Thymus (tissue), 11 donors: ENCODE measurements around the gene AGRN. TPM values are rescaled to one million over a fixed set of nuclear protein-coding genes. Genes with fewer than 3 reads are reported as not detected.
"Not testable (repeated sequence)": the region's sequence is repeated elsewhere in the genome, so short reads cannot be mapped to it uniquely, and the experiment has no call there.

Source experiments
- DNase-seq, 9 donors: peaks; one replicate each; pipeline ENCODE4 v3.0.0-alpha.2; 2013; ENCODE audit warnings: low spot score in 9 of 9, low read depth in 6 of 9, missing footprints in 1 of 9
- H3K27ac ChIP-seq, 2 donors: one replicate each; pipeline ENCODE4 v1.5.1; 2013; ENCODE audit warnings: control low read depth in 1 of 2, low read depth in 1 of 2, low read length in 1 of 2, mild to moderate bottlenecking in 1 of 2, moderate library complexity in 1 of 2
- H3K27me3 ChIP-seq, 2 donors: one replicate each; pipeline ENCODE4 v1.5.1; 2013; ENCODE audit warnings: low read length in 1 of 2; ENCODE audit not compliant: control insufficient read depth in 2 of 2, insufficient read depth in 1 of 2
- H3K36me3 ChIP-seq, 2 donors: one replicate each; pipeline ENCODE4 v1.5.1; 2013; ENCODE audit warnings: low read length in 1 of 2, mild to moderate bottlenecking in 1 of 2, moderate library complexity in 1 of 2; ENCODE audit not compliant: control insufficient read depth in 2 of 2, insufficient read depth in 2 of 2
- H3K4me1 ChIP-seq, 2 donors: one replicate each; pipeline ENCODE4 v1.5.1; 2013; ENCODE audit warnings: low read length in 2 of 2; ENCODE audit not compliant: control insufficient read depth in 2 of 2, insufficient read depth in 2 of 2
- H3K4me3 ChIP-seq, 2 donors: one replicate each; pipeline ENCODE4 v1.5.1; 2013; ENCODE audit warnings: low read length in 2 of 2, control low read depth in 1 of 2, mild to moderate bottlenecking in 1 of 2
- H3K9me3 ChIP-seq, 2 donors: one replicate each; pipeline ENCODE4 v1.5.1; 2013; ENCODE audit warnings: low read length in 1 of 2, mild to moderate bottlenecking in 1 of 2; ENCODE audit not compliant: control insufficient read depth in 2 of 2, insufficient read depth in 1 of 2
- WGBS: extraction: QIAGEN DNeasy Blood & Tissue Kit; methylation state at CpG from one replicate; pipeline ENCODE4 v1.1.7; 2013; 5-methylcytosine and 5-hydroxymethylcytosine counted together
- polyA plus RNA-seq: library from polyadenylated mRNA; stranded (reverse); fragments of 200-250 nt; gene quantifications from one replicate; pipeline ENCODE4 v1.2.3, GENCODE V29; 2013
- total RNA-seq: library from RNA; stranded (reverse); fragments of 120-200 nt; gene quantifications from one replicate; pipeline ENCODE4 v1.2.4, GENCODE V29; 2013
- donor health status: healthy.

Gene AGRN
- total and polyA plus RNA-seq, 2 donors, result 6.2 to 19.2 TPM

- peaks cover 3 to 4% of the 10 kb centered on the region in 2 donors for H3K4me1 ChIP-seq
- WGBS, result 89% methylated on average over 17 of the region's 17 CpGs
- H3K9me3 ChIP-seq, result peaks cover 0 to 11% of the 10 kb centered on the region in 2 donors
- no peak for DNase-seq
- H3K36me3 ChIP-seq, result no peaks in the 10 kb centered on the region
- H3K27me3 ChIP-seq, result peaks cover 36 to 63% of the 10 kb centered on the region in 2 donors
- H3K27ac ChIP-seq, result no peak overlapping the region
- no peak overlapping the region for H3K4me3 ChIP-seq
These were observed 45.1 kb upstream of the AGRN start for GRCh38 chr1:974687-975328.

DNA sequence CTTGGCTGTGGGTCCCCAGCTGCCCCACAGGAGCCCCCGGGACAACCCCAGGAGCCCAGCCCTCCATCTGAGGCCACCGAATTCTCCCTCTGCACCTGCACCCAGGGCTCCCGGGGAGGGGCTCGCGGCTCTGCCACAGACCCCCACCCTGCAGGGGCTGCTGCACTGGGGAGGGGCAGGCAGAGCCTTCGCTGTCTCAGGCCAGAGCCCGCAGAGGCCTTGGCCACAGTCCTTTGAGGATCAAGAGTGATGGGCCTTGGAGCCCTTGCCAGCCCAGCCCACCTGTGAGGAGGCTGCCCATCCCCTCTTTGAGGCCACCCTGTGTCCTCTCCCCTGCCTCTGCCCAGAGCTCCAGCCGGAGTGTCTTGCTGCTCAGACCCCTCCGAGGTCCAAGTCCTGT lies 44.6 kb upstream of the AGRN start:
- H3K4me3 ChIP-seq, result no peak overlapping the region
- H3K4me1 ChIP-seq, result peaks cover 3 to 4% of the 10 kb centered on the region in 2 donors
- peaks cover 30 to 61% of the 10 kb centered on the region in 2 donors for H3K27me3 ChIP-seq
- no peaks in the 10 kb centered on the region for H3K36me3 ChIP-seq
- H3K27ac ChIP-seq, result no peak overlapping the region
- DNase-seq, result no peak
- 73% methylated on average over 9 of the region's 9 CpGs for WGBS
- H3K9me3 ChIP-seq, result peaks cover 0 to 11% of the 10 kb centered on the region in 2 donors

GRCh38 chr1:975896-976683 lies 43.8 kb upstream of the AGRN start:
- 5% methylated on average over 40 of the region's 40 CpGs for whole genome bisulfite sequencing
- Histone ChIP-seq H3K4me1 (peaks cover 3 to 4% of the 10 kb centered on the region in 2 donors), H3K27me3 (peaks cover 23 to 57% of the 10 kb centered on the region in 2 donors), H3K36me3 (no peaks in the 10 kb centered on the region), H3K9me3 (peaks cover 0 to 11% of the 10 kb centered on the region in 2 donors), H3K27ac (peak overlapping the region in 1 of 2 donors; percentile 8), H3K4me3 (peak overlapping the region in 1 of 2 donors; percentile 34)
- DNase-seq, result peak in 2 of 9 donors; percentile 36 to 40

GRCh38 chr1:976791-977190 lies 43.1 kb upstream of the AGRN start:
- not testable (repeated sequence) for DNase-seq, H3K36me3 ChIP-seq, H3K27ac ChIP-seq, H3K4me3 ChIP-seq, H3K4me1 ChIP-seq
- 68% methylated on average over 15 of the region's 39 CpGs for WGBS
- peaks cover 16 to 55% of the 10 kb centered on the region in 2 donors for H3K27me3 ChIP-seq
- peaks cover 0 to 11% of the 10 kb centered on the region in 2 donors for H3K9me3 ChIP-seq

GRCh38 chr1:978069-978834 lies 41.7 kb upstream of the AGRN start:
- Histone ChIP-seq H3K4me1 (peaks cover 3 to 6% of the 10 kb centered on the region in 2 donors), H3K27ac (no peak overlapping the region), H3K27me3 (peaks cover 15 to 57% of the 10 kb centered on the region in 2 donors), H3K4me3 (no peak overlapping the region), H3K36me3 (no peaks in the 10 kb centered on the region), H3K9me3 (peaks cover 0 to 11% of the 10 kb centered on the region in 2 donors)
- DNase-seq, result no peak
- WGBS, result 91% methylated on average over 44 of the region's 44 CpGs

GRCh38 chr1:978835-979743 lies 40.8 kb upstream of the AGRN start:
- no peaks in the 10 kb centered on the region for H3K36me3 ChIP-seq
- H3K27ac ChIP-seq, result no peak overlapping the region
- H3K9me3 ChIP-seq, result peaks cover 0 to 11% of the 10 kb centered on the region in 2 donors
- H3K4me1 ChIP-seq, result peaks cover 3 to 6% of the 10 kb centered on the region in 2 donors
- DNase-seq, result no peak
- no peak overlapping the region for H3K4me3 ChIP-seq
- peaks cover 15 to 56% of the 10 kb centered on the region in 2 donors for H3K27me3 ChIP-seq
- WGBS, result 94% methylated on average over 60 of the region's 60 CpGs

DNA sequence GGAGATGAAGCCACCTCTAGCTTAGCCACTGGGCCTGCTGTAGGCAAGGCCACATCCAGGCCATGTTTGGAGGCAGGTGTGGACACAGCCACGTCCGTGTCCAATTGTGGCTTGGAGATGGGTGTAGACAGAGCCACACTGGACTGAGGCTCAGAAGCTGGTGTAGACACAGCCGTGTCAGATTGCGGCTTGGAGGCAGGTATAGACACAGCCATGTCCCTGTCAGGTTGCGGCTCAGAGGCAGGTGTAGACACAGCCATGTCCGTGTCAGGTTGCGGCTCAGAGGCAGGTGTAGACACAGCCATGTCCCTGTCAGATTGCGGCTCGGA lies 40.2 kb upstream of the AGRN start:
- peaks cover 3 to 6% of the 10 kb centered on the region in 2 donors for H3K4me1 ChIP-seq
- 95% methylated on average over 9 of the region's 9 CpGs for WGBS
- H3K36me3 ChIP-seq, result no peaks in the 10 kb centered on the region
- DNase-seq, result no peak
- H3K27ac ChIP-seq, result no peak overlapping the region
- H3K27me3 ChIP-seq, result peaks cover 11 to 54% of the 10 kb centered on the region in 2 donors
- no peak overlapping the region for H3K4me3 ChIP-seq
- peaks cover 0 to 11% of the 10 kb centered on the region in 2 donors for H3K9me3 ChIP-seq

DNA sequence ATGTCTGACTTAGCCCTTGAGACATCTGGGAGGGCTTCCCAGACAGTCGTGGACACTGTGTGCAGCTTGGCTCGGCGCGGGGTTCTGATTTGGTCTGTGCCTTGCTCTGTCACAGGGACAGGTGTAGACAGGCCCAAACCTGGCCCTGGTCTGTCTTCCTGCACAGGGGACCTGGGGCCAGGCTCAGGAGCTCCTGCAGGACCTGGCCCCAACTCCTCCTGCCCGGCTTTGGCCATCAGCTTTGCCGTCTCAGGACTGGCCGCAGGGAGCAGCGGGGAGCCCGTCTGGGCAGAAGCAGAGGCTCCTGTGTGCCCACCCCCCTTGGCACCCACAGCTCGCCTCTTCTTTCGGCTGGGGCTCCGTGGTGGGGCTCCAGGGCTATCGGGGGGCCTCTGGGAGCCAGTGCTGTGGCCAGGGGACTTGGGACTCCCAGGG lies 39.8 kb upstream of the AGRN start:
- 88% methylated on average over 13 of the region's 13 CpGs for WGBS
- peaks cover 3 to 6% of the 10 kb centered on the region in 2 donors for H3K4me1 ChIP-seq
- no peak overlapping the region for H3K4me3 ChIP-seq
- no peak overlapping the region for H3K27ac ChIP-seq
- peaks cover 0 to 11% of the 10 kb centered on the region in 2 donors for H3K9me3 ChIP-seq
- DNase-seq, result no peak
- peaks cover 11 to 54% of the 10 kb centered on the region in 2 donors for H3K27me3 ChIP-seq
- H3K36me3 ChIP-seq, result no peaks in the 10 kb centered on the region
